GM21619 (cell line): ENCODE data around the gene BAZ1A.

Experiments
- ATAC-seq: cut with Tn5 transposase; IDR thresholded peaks from one replicate; pipeline ENCODE4 v1.9.1; 2021; ENCODE audit not compliant: unreplicated experiment

The BAZ1A gene

GRCh38 chr14:34732802-34733201 lies 142.4 kb downstream of the BAZ1A start:
- ATAC-seq, result no peak

GRCh38 chr14:34723867-34724266 lies 151.3 kb downstream of the BAZ1A start:
- no peak for ATAC-seq

- no peak for ATAC-seq
Observed at GRCh38 chr14:34722723-34723545, 152.2 kb downstream of the BAZ1A start.

- ATAC-seq, result no peak
Observed at GRCh38 chr14:34721129-34721528, 154.0 kb downstream of the BAZ1A start.

GRCh38 chr14:34718750-34719304 lies 156.3 kb downstream of the BAZ1A start:
- no peak for ATAC-seq

- no peak for ATAC-seq
Observed at GRCh38 chr14:34715127-34715863, 159.9 kb downstream of the BAZ1A start.

GRCh38 chr14:34714320-34715126 lies 160.6 kb downstream of the BAZ1A start, which contains the start of gene CFL2:
TSS of gene CFL2 (minus strand) at chr14:34714593. CDS start at chr14:34714540, 53 bp downstream.
- peak; percentile 78 for ATAC-seq

GRCh38 chr14:34713681-34714319 lies 161.4 kb downstream of the BAZ1A start:
- peak; percentile 6 for ATAC-seq

GRCh38 chr14:34713122-34713680 lies 162.0 kb downstream of the BAZ1A start:
- no peak for ATAC-seq

GRCh38 chr14:34711796-34712712 lies 163.1 kb downstream of the BAZ1A start:
- ATAC-seq, result no peak

- ATAC-seq, result no peak
Observed at GRCh38 chr14:34711169-34711568, 164.0 kb downstream of the BAZ1A start.

- ATAC-seq, result no peak
Observed at GRCh38 chr14:34710744-34711143, 164.4 kb downstream of the BAZ1A start.

GRCh38 chr14:34710006-34710405 lies 165.2 kb downstream of the BAZ1A start:
- no peak for ATAC-seq

- no peak for ATAC-seq
Observed at GRCh38 chr14:34707722-34708121, 167.4 kb downstream of the BAZ1A start.
